ENCODE data around the gene APOBEC4. TPM values are rescaled to one million over a fixed set of nuclear protein-coding genes. Genes with fewer than 3 reads are reported as not detected.

APOBEC4 gene
- total RNA-seq, 5 donors from 2014 or later (not counting 1 experiment from before 2014, with no cell fraction given) = not detected

GRCh38 chr1:183696981-183697380 is 43.9 kb upstream of the APOBEC4 start:
- Mint-ChIP-seq H3K27ac (no peak overlapping the region), H3K9me3 (no peaks in the 10 kb centered on the region), H3K4me3 (no peak overlapping the region), H3K36me3 (peaks cover 6% of the 10 kb centered on the region), H3K4me1 (peaks cover 11 to 12% (median 11%) of the 10 kb centered on the region in 3 donors), H3K27me3 (no peaks in the 10 kb centered on the region)
- WGBS (ENCODE audit: insufficient coverage) = 100% methylated on average over 1 of the region's 3 CpGs
- Histone ChIP-seq H3K9me3 (no peaks in the 10 kb centered on the region), H3K27ac (ENCODE audit: low read length) (no peak overlapping the region), H3K4me1 (ENCODE audit: control insufficient read depth in 1 of 2, extremely low read depth in 1 of 2, insufficient read depth in 2 of 2, low read length in 2 of 2) (peaks cover 0 to 3% of the 10 kb centered on the region in 2 experiments), H3K27me3 (replicated peaks in 1 of 2; ENCODE audit: control insufficient read depth in 2 of 2, extremely low read depth in 1 of 2, insufficient read depth in 2 of 2, low read length in 1 of 2) (no peaks in the 10 kb centered on the region), H3K36me3 (ENCODE audit: control insufficient read depth in 2 of 2, extremely low read depth in 1 of 2, insufficient read depth in 1 of 2, low read length in 1 of 2) (no peaks in the 10 kb centered on the region), H3K4me3 (ENCODE audit: control insufficient read depth in 1 of 2, extremely low read depth in 1 of 2, low read length in 1 of 2) (no peak overlapping the region)
- ChIA-PET CTCF (no interaction called here), POLR2A (no interaction called here)
- no peak for DNase-seq
- no peak for ATAC-seq (replicated peaks in 1 of 4)

- Histone ChIP-seq H3K9me3 (no peaks in the 10 kb centered on the region), H3K4me1 (ENCODE audit: control insufficient read depth in 1 of 2, extremely low read depth in 1 of 2, insufficient read depth in 2 of 2, low read length in 2 of 2) (peaks cover 0 to 3% of the 10 kb centered on the region in 2 experiments), H3K4me3 (ENCODE audit: control insufficient read depth in 1 of 2, extremely low read depth in 1 of 2, low read length in 1 of 2) (no peak overlapping the region), H3K27me3 (replicated peaks in 1 of 2; ENCODE audit: control insufficient read depth in 2 of 2, extremely low read depth in 1 of 2, insufficient read depth in 2 of 2, low read length in 1 of 2) (no peaks in the 10 kb centered on the region), H3K27ac (ENCODE audit: low read length) (no peak overlapping the region), H3K36me3 (ENCODE audit: control insufficient read depth in 2 of 2, extremely low read depth in 1 of 2, insufficient read depth in 1 of 2, low read length in 1 of 2) (no peaks in the 10 kb centered on the region)
- peaks cover 3% of the 10 kb centered on the region for H3K36me3 Mint-ChIP-seq
- no peak overlapping the region for H3K27ac Mint-ChIP-seq
- no peak overlapping the region for H3K4me3 Mint-ChIP-seq
- peaks cover 11 to 12% (median 11%) of the 10 kb centered on the region in 3 donors for H3K4me1 Mint-ChIP-seq
- ChIA-PET CTCF (interaction anchor here (0.8 to 2.9 kb wide), 4 partner anchors 9 to 48 kb away, joined by 3 to 12 read pairs (median 8); no protein-coding TSS in a partner anchor), POLR2A (no interaction called here)
- H3K27me3 Mint-ChIP-seq = no peaks in the 10 kb centered on the region
- DNase-seq (no peak), ATAC-seq (replicated peaks in 1 of 4) (no peak)
- no peaks in the 10 kb centered on the region for H3K9me3 Mint-ChIP-seq
Measured at GRCh38 chr1:183694755-183695154, 41.6 kb upstream of the APOBEC4 start.

GRCh38 chr1:183694066-183694465 is 41.0 kb upstream of the APOBEC4 start:
- no peak overlapping the region for H3K4me3 ChIP-seq (ENCODE audit: control insufficient read depth in 1 of 2, extremely low read depth in 1 of 2, low read length in 1 of 2)
- H3K4me1 ChIP-seq (ENCODE audit: control insufficient read depth in 1 of 2, extremely low read depth in 1 of 2, insufficient read depth in 2 of 2, low read length in 2 of 2) = peaks cover 0 to 3% of the 10 kb centered on the region in 2 experiments
- no peaks in the 10 kb centered on the region for H3K27me3 Mint-ChIP-seq
- H3K27ac Mint-ChIP-seq = no peak overlapping the region
- H3K4me3 Mint-ChIP-seq = no peak overlapping the region
- CTCF ChIA-PET = interaction anchor here (0.8 to 2.9 kb wide), 3 partner anchors 9 to 47 kb away, joined by 3 to 12 read pairs (median 11); no protein-coding TSS in a partner anchor
- H3K9me3 Mint-ChIP-seq = no peaks in the 10 kb centered on the region
- no peaks in the 10 kb centered on the region for H3K36me3 ChIP-seq (ENCODE audit: control insufficient read depth in 2 of 2, extremely low read depth in 1 of 2, insufficient read depth in 1 of 2, low read length in 1 of 2)
- DNase-seq = no peak
- peaks cover 11 to 12% (median 11%) of the 10 kb centered on the region in 3 donors for H3K4me1 Mint-ChIP-seq
- ATAC-seq (replicated peaks in 1 of 4) = no peak
- no CpG with 5 or more reads among the region's 1 CpG for WGBS (ENCODE audit: insufficient coverage)
- peaks cover 3% of the 10 kb centered on the region for H3K36me3 Mint-ChIP-seq
- no peaks in the 10 kb centered on the region for H3K27me3 ChIP-seq (replicated peaks in 1 of 2; ENCODE audit: control insufficient read depth in 2 of 2, extremely low read depth in 1 of 2, insufficient read depth in 2 of 2, low read length in 1 of 2)
- POLR2A ChIA-PET = interaction anchor here in 1 of 2 donors (0.7 kb wide), 1 partner anchor 9 kb away, joined by 4 read pairs; no protein-coding TSS in a partner anchor
- no peak overlapping the region for H3K27ac ChIP-seq (ENCODE audit: low read length)
- no peaks in the 10 kb centered on the region for H3K9me3 ChIP-seq

GRCh38 chr1:183693521-183693920 is 40.4 kb upstream of the APOBEC4 start:
- POLR2A ChIA-PET = interaction anchor here in 1 of 2 donors (0.7 kb wide), 1 partner anchor 9 kb away, joined by 4 read pairs; no protein-coding TSS in a partner anchor
- no peak overlapping the region for H3K4me3 Mint-ChIP-seq

GRCh38 chr1:183689762-183690204 is 36.7 kb upstream of the APOBEC4 start:
- CTCF ChIA-PET = no interaction called here
- Histone ChIP-seq H3K4me3 (ENCODE audit: control insufficient read depth in 1 of 2, extremely low read depth in 1 of 2, low read length in 1 of 2) (no peak overlapping the region), H3K9me3 (no peaks in the 10 kb centered on the region), H3K27me3 (replicated peaks in 1 of 2; ENCODE audit: control insufficient read depth in 2 of 2, extremely low read depth in 1 of 2, insufficient read depth in 2 of 2, low read length in 1 of 2) (peaks cover 0 to 1% of the 10 kb centered on the region in 2 experiments), H3K27ac (ENCODE audit: low read length) (no peak overlapping the region), H3K36me3 (ENCODE audit: control insufficient read depth in 2 of 2, extremely low read depth in 1 of 2, insufficient read depth in 1 of 2, low read length in 1 of 2) (no peaks in the 10 kb centered on the region), H3K4me1 (ENCODE audit: control insufficient read depth in 1 of 2, extremely low read depth in 1 of 2, insufficient read depth in 2 of 2, low read length in 2 of 2) (no peaks in the 10 kb centered on the region)
- no peak for ATAC-seq (replicated peaks in 1 of 4)
- no peaks in the 10 kb centered on the region for H3K4me1 Mint-ChIP-seq
- H3K9me3 Mint-ChIP-seq = no peaks in the 10 kb centered on the region
- no peak for DNase-seq
- POLR2A ChIA-PET = no interaction called here
- no peaks in the 10 kb centered on the region for H3K36me3 Mint-ChIP-seq
- no peak overlapping the region for H3K27ac Mint-ChIP-seq
- no peak overlapping the region for H3K4me3 Mint-ChIP-seq
- H3K27me3 Mint-ChIP-seq = peaks cover 0 to 1% of the 10 kb centered on the region in 2 donors

More at GRCh38 chr1:183693521-183693920, 40.4 kb upstream of the APOBEC4 start:
- H3K27ac Mint-ChIP-seq = no peak overlapping the region
- no peak overlapping the region for H3K27ac ChIP-seq (ENCODE audit: low read length)
- no peaks in the 10 kb centered on the region for H3K9me3 Mint-ChIP-seq
- CTCF ChIA-PET = interaction anchor here (1.8 to 2.9 kb wide), 2 partner anchors 8 to 9 kb away, joined by 11 to 12 read pairs; no protein-coding TSS in a partner anchor
- H3K4me1 Mint-ChIP-seq = peaks cover 8% of the 10 kb centered on the region in 3 donors
- no peaks in the 10 kb centered on the region for H3K9me3 ChIP-seq
- peaks cover 3% of the 10 kb centered on the region for H3K36me3 Mint-ChIP-seq
- H3K27me3 Mint-ChIP-seq = no peaks in the 10 kb centered on the region
- no peaks in the 10 kb centered on the region for H3K36me3 ChIP-seq (ENCODE audit: control insufficient read depth in 2 of 2, extremely low read depth in 1 of 2, insufficient read depth in 1 of 2, low read length in 1 of 2)
- H3K4me1 ChIP-seq (ENCODE audit: control insufficient read depth in 1 of 2, extremely low read depth in 1 of 2, insufficient read depth in 2 of 2, low read length in 2 of 2) = peaks cover 0 to 3% of the 10 kb centered on the region in 2 experiments
- no peak overlapping the region for H3K4me3 ChIP-seq (ENCODE audit: control insufficient read depth in 1 of 2, extremely low read depth in 1 of 2, low read length in 1 of 2)
- H3K27me3 ChIP-seq (replicated peaks in 1 of 2; ENCODE audit: control insufficient read depth in 2 of 2, extremely low read depth in 1 of 2, insufficient read depth in 2 of 2, low read length in 1 of 2) = no peaks in the 10 kb centered on the region
- DNase-seq (no peak), ATAC-seq (replicated peaks in 1 of 4) (no peak)

GRCh38 chr1:183688341-183689060 is 35.4 kb upstream of the APOBEC4 start:
- no peak for DNase-seq
- H3K4me1 Mint-ChIP-seq = no peaks in the 10 kb centered on the region
- ATAC-seq (replicated peaks in 1 of 4) = no peak
- no CpG with 5 or more reads among the region's 2 CpGs for WGBS (ENCODE audit: insufficient coverage)
- Histone ChIP-seq H3K27me3 (replicated peaks in 1 of 2; ENCODE audit: control insufficient read depth in 2 of 2, extremely low read depth in 1 of 2, insufficient read depth in 2 of 2, low read length in 1 of 2) (peaks cover 0 to 8% of the 10 kb centered on the region in 2 experiments), H3K4me1 (ENCODE audit: control insufficient read depth in 1 of 2, extremely low read depth in 1 of 2, insufficient read depth in 2 of 2, low read length in 2 of 2) (no peaks in the 10 kb centered on the region), H3K9me3 (no peaks in the 10 kb centered on the region), H3K36me3 (ENCODE audit: control insufficient read depth in 2 of 2, extremely low read depth in 1 of 2, insufficient read depth in 1 of 2, low read length in 1 of 2) (no peaks in the 10 kb centered on the region), H3K27ac (ENCODE audit: low read length) (no peak overlapping the region), H3K4me3 (ENCODE audit: control insufficient read depth in 1 of 2, extremely low read depth in 1 of 2, low read length in 1 of 2) (no peak overlapping the region)
- H3K36me3 Mint-ChIP-seq = no peaks in the 10 kb centered on the region
- ChIA-PET POLR2A (no interaction called here), CTCF (no interaction called here)
- no peak overlapping the region for H3K27ac Mint-ChIP-seq
- H3K27me3 Mint-ChIP-seq = peaks cover 0 to 4% of the 10 kb centered on the region in 2 donors
- no peak overlapping the region for H3K4me3 Mint-ChIP-seq
- no peaks in the 10 kb centered on the region for H3K9me3 Mint-ChIP-seq
